HG02759 (cell line): Measurements from ENCODE around the gene SLC24A3.
A peak's percentile ranks its signal among the peaks of the same experiment; 100 is the strongest.
"Not testable (repeated sequence)": the region's sequence is repeated elsewhere in the genome, so short reads cannot be mapped to it uniquely, and the experiment has no call there.

Source experiments
- ATAC-seq: cut with Tn5 transposase; IDR thresholded peaks from one replicate; pipeline ENCODE4 v1.9.1; 2021; ENCODE audit warnings: mild to moderate bottlenecking, moderate library complexity; ENCODE audit not compliant: unreplicated experiment

SLC24A3 gene

DNA sequence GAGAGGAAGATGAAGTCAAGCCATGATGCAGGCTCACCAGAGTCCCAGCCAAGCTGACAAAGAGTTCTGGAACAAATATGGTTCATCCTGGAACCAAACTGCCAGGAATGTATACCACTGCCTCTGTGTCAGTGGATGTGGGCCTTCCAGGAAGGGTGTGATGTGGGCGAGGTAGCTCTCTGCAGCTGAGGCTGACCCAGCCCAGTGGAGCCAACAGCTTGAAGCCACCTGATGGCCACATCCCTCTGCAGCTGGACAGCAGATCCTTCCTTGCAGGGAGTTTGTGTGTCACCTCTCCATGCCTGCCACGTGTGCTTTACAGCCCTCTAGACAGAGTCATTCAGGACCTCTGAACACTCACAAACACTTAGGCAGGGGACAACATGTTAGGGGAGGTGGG is 403.6 kb downstream of the SLC24A3 start:
- ATAC-seq: no peak

DNA sequence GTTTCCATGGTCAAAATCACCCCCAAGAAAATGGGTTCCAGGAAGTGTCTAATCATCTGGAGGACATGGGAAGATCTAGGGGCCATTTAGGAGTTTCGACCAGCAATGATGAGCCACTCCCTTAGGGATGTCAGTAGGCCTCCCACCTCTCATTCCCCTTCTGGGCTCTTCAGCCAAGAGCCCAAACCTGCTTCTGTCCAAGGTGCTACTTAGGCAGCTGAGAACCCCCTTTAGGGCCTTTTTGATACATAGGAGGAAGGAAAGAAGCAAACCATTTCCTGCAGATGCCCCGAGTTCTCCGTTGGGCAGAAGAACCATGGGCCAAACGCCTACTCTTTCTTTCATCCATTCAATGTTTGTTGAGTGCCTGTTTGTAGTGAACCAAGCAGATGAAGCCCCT is 404.2 kb downstream of the SLC24A3 start:
- ATAC-seq: no peak

GRCh38 chr20:19617256-19617655 is 404.8 kb downstream of the SLC24A3 start:
- no peak for ATAC-seq

GRCh38 chr20:19618711-19619110 is 406.3 kb downstream of the SLC24A3 start:
- ATAC-seq: no peak

- no peak for ATAC-seq
Observed at GRCh38 chr20:19619904-19620430, 407.5 kb downstream of the SLC24A3 start.

GRCh38 chr20:19620446-19620845 is 408.0 kb downstream of the SLC24A3 start:
- ATAC-seq: no peak

GRCh38 chr20:19621072-19621471 is 408.6 kb downstream of the SLC24A3 start:
- no peak for ATAC-seq

GRCh38 chr20:19624221-19624965 is 412.0 kb downstream of the SLC24A3 start:
- ATAC-seq: no peak

DNA sequence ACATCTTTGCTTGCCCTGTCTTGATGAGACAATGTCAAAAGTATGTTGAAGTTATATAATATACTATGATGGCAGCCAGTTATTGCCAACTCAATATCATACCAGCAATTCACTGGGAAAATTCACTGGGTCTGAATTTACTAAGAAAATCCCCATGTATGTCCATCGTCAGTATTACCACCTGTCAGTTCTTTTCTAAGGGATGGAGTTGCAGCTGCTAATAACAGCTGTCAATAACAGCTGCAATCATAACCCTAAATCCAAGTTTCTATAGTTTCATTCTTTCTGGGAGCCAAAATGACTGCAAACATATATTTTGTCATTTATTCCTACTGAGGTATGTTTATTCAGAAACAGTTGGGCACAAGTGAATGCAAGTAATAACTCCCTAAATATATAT is 413.0 kb downstream of the SLC24A3 start:
- ATAC-seq: no peak

- ATAC-seq: no peak
Observed at GRCh38 chr20:19626896-19627295, 414.5 kb downstream of the SLC24A3 start.

DNA sequence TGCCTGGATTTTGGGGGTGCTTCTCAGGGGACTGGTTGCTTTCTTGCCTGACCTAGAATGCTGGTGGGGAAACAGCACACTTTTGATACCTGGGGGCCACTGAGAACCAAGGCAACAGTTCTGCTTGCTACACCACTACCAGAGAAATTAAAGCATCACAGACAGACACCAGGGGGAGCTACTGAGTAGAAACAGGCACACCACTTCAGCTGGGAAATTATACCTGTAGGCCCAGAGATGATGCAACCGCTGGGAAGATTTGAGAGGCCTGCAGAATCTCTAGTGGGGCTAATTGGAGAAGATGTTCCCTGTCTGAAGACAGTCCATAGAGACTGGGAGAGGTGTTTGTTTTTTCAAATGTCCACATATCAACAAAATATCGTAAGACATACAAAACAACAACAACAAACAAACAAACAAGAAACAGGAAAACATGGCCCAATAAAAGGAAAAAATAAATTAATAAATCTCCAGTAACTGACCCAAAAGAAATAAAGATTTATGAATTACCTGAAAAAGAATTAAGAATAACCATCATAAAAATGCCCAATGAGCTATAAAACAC is 416.2 kb downstream of the SLC24A3 start:
- peak; percentile 74 for ATAC-seq

DNA sequence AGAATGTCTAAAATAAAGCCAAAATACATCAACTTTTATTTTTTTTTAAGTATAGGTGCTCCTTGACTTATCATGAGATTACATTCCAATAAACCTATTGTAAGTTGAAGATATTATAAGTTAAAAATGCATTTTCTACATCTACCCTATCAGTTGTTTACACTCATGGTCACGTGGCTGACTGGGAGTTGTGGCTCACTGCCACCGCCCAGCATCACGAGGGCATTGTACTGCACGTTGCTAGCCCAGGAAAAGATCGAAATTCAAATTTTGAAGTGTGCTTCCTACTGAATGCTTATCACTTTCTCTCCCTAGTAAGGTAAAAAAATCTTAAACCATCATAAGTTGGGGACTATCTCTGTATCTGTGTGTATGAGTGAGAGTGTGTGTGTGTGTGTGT is 419.0 kb downstream of the SLC24A3 start:
- no peak for ATAC-seq

- no peak for ATAC-seq
Observed at GRCh38 chr20:19633985-19634384, 421.5 kb downstream of the SLC24A3 start.

DNA sequence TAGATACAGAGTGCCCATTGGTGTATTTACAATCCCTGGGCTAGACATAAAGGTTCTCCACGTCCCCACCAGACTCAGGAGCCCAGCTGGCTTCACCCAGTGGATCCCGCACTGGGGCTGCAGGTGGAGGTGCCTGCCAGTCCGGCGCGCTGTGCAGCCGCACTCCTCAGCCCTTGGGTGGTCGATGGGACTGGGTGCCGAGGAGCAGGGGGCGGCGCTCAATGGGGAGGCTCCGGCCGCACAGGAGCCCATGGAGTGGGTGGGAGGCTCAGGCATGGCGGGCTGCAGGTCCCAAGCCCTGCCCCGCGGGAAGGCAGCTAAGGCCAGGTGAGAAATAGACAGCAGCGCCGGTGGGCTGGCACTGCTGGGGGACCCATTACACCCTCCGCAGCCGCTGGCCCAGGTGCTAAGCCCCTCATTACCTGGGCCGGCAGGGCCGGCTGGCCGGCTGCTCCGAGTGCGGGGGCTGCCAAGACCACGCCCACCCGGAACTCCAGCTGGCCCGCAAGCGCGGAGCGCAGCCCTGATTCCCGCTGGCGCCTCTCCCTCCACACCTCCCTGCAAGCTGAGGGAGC is 427.1 kb downstream of the SLC24A3 start:
- ATAC-seq: not testable (repeated sequence)

GRCh38 chr20:19642860-19643259 is 430.4 kb downstream of the SLC24A3 start:
- no peak for ATAC-seq

DNA sequence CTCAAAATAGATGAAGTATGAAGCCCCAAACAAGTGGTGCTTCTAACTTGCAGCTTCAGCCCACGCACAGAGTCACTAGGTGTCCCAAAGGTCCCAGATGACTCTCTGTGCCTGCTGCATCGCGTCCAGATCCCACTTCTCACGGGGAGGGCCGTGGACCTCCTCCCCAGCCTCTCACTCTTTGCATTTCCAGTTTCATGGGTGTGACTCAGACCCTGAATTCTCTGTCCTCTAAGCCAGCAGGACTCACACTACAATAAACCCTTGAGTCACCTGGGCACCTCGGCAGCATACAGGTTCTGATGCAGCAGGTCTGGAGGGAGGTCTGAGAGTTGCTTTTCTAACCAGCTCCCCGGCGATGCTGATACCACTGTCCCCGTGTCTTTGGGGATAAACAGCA is 431.6 kb downstream of the SLC24A3 start:
- ATAC-seq: peak; percentile 76

- no peak for ATAC-seq
Observed at GRCh38 chr20:19646963-19647362, 434.5 kb downstream of the SLC24A3 start.

DNA sequence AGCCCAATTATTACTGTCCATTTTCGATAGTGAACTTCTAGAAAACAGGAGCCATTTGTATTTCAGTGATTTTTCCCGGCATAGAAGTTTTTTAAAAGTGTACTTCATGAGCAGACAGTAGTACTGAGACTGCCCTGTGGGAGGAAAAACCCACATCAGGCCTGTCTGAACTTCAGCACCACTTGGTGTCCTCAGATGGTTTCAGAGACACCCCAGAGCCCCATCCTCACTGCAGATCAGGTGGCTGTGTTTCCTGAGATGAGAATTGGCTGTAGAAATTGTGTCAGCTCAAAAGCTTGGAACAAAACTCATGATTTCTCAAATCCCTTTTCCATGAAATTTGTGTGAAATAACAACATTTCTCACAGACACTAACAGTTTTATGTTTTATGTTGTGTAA is 435.6 kb downstream of the SLC24A3 start:
- no peak for ATAC-seq

GRCh38 chr20:19649041-19649440 is 436.6 kb downstream of the SLC24A3 start:
- no peak for ATAC-seq

DNA sequence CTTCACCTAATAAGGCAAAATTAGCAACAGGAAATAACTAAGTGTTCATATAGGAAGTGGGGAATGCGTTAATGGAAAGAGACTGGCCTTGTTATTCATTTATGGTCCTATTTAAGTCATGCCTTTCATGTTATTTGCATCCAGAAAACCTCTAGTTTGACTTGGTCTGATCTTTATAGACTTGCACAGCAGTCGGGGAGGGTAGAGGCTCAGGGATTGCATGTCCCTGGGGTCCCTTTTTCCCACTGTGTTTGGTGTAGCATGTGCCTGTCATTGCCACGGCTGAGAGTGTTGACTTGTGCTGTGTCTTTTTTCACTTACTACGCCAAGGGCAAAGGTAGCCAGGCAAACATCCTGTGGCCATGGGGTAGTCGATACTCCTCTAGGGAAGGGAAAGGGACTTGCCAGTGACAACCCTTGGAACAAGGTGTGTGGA is 440.2 kb downstream of the SLC24A3 start:
- peak; percentile 76 for ATAC-seq

DNA sequence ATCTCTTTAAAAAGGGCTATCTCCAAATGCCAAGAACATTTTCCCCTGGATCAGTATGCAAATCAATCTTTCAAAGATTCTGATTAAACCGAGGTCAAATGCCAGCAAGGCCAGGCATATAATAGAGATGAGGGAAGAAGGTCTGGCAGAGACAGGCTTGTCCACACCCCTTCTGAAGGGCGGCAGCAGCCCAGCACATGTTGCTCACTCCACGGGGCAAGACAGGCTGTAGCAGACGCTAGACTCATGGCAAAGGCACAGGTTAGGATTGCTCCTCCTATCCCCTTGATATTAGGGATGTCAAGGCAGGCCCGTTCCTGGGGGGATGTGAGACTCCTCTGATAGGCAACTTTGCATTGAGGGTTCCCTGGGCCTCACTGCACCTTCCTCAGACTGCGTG is 440.9 kb downstream of the SLC24A3 start:
- ATAC-seq: no peak

- ATAC-seq: no peak
Observed at GRCh38 chr20:19654921-19655320, 442.5 kb downstream of the SLC24A3 start.
